SK-N-SH treated with all-trans-retinoic acid at 6 μM for 48 hours (cell line): Measurements from ENCODE around the gene SARDH.

Experiments used
- ATAC-seq: fragments of 200-7000 bp; cut with Tn5 transposase; 3 replicates; pipeline ENCODE4 v1.9.1; 2020; ENCODE audit warnings: mild to moderate bottlenecking, moderate library complexity
- ARNTL ChIP-seq: fragments of 450-650 bp; formaldehyde crosslinking; IDR thresholded peaks from 2 replicates; pipeline ENCODE4 v1.5.0; 2020; ENCODE audit warnings: low read depth, mild to moderate bottlenecking, moderate library complexity, borderline replicate concordance
- CREB5 ChIP-seq: fragments of 250-450 bp; sonication (Bioruptor Pico); IDR thresholded peaks from 2 replicates; pipeline ENCODE4 v1.5.1; 2020; ENCODE audit warnings: low read depth, mild to moderate bottlenecking, moderate library complexity
- CSDC2 ChIP-seq: fragments of 250-450 bp; sonication (Bioruptor Pico); IDR thresholded peaks from 2 replicates; pipeline ENCODE4 v1.5.0; 2020; ENCODE audit warnings: mild to moderate bottlenecking, moderate library complexity
- CSRNP3 ChIP-seq: fragments of 250-450 bp; sonication (Bioruptor Pico); IDR thresholded peaks from 2 replicates; pipeline ENCODE4 v1.5.1; 2021; ENCODE audit warnings: mild to moderate bottlenecking, moderate library complexity
- ESRRG ChIP-seq: fragments of 250-450 bp; sonication (Bioruptor Pico); IDR thresholded peaks from 2 replicates; pipeline ENCODE4 v1.6.1; 2021; ENCODE audit warnings: mild to moderate bottlenecking
- GLIS3 ChIP-seq: fragments of 250-450 bp; sonication (Bioruptor Pico); IDR thresholded peaks from 2 replicates; pipeline ENCODE4 v1.5.0; 2020; ENCODE audit warnings: mild to moderate bottlenecking, moderate library complexity
- ISL1 ChIP-seq: fragments of 250-450 bp; sonication (Bioruptor Pico); IDR thresholded peaks from 2 replicates; pipeline ENCODE4 v2.1.2; 2022; ENCODE audit warnings: mild to moderate bottlenecking, moderate library complexity
- OSR1 ChIP-seq: fragments of 250-450 bp; sonication (Bioruptor Pico); IDR thresholded peaks from 2 replicates; pipeline ENCODE4 v1.8.0; 2022; ENCODE audit warnings: moderate library complexity, mild to moderate bottlenecking, inconsistent platforms
- POU6F1 ChIP-seq: fragments of 250-450 bp; sonication (Bioruptor Pico); IDR thresholded peaks from 2 replicates; pipeline ENCODE4 v1.8.0; 2021; ENCODE audit warnings: low read depth, mild to moderate bottlenecking, moderate library complexity, borderline replicate concordance
- PPARA ChIP-seq: fragments of 250-450 bp; sonication (Bioruptor Pico); IDR thresholded peaks from 2 replicates; pipeline ENCODE4 v1.5.0; 2020; ENCODE audit warnings: mild to moderate bottlenecking, borderline replicate concordance
- RARB ChIP-seq: fragments of 250-450 bp; sonication (Bioruptor Pico); IDR thresholded peaks from 2 replicates; pipeline ENCODE4 v1.8.0; 2021; ENCODE audit warnings: mild to moderate bottlenecking, moderate library complexity
- SNAI2 ChIP-seq: fragments of 250-450 bp; sonication (Bioruptor Pico); IDR thresholded peaks from 2 replicates; pipeline ENCODE4 v1.5.0; 2020; ENCODE audit warnings: mild to moderate bottlenecking, moderate library complexity
- TCF4 ChIP-seq: fragments of 250-450 bp; sonication (Bioruptor Pico); IDR thresholded peaks from 2 replicates; pipeline ENCODE4 v1.8.0; 2021; ENCODE audit warnings: mild to moderate bottlenecking, moderate library complexity, borderline replicate concordance
- TOX ChIP-seq: fragments of 250-450 bp; sonication (Bioruptor Pico); IDR thresholded peaks from 2 replicates; pipeline ENCODE4 v1.8.0; 2021; ENCODE audit warnings: mild to moderate bottlenecking, moderate library complexity, borderline replicate concordance
- TSHZ2 ChIP-seq: fragments of 250-450 bp; sonication (Bioruptor Pico); IDR thresholded peaks from 2 replicates; pipeline ENCODE4 v1.5.0; 2020; ENCODE audit warnings: mild to moderate bottlenecking, moderate library complexity
- ZC3H10 ChIP-seq: fragments of 250-450 bp; sonication (Bioruptor Pico); IDR thresholded peaks from 2 replicates; pipeline ENCODE4 v1.5.1; 2021; ENCODE audit warnings: mild to moderate bottlenecking, moderate library complexity
- ZFP3 ChIP-seq: fragments of 250-450 bp; sonication (Bioruptor Pico); IDR thresholded peaks from 2 replicates; pipeline ENCODE4 v1.5.0; 2020; ENCODE audit warnings: mild to moderate bottlenecking, moderate library complexity
- ZFP30 ChIP-seq: fragments of 450-650 bp; formaldehyde crosslinking; IDR thresholded peaks from 2 replicates; pipeline ENCODE4 v1.5.0; 2022; ENCODE audit warnings: mild to moderate bottlenecking, moderate library complexity
- ZNF565 ChIP-seq: fragments of 450-650 bp; formaldehyde crosslinking; conservative IDR thresholded peaks from 2 replicates; pipeline ENCODE4 v1.5.0; 2020; ENCODE audit warnings: low read depth, mild to moderate bottlenecking, moderate library complexity
- ZNF70 ChIP-seq: fragments of 450-650 bp; formaldehyde crosslinking; IDR thresholded peaks from 2 replicates; pipeline ENCODE4 v1.5.0; 2020; ENCODE audit warnings: mild to moderate bottlenecking, moderate library complexity
- ZNF8 ChIP-seq: fragments of 450-650 bp; formaldehyde crosslinking; IDR thresholded peaks from 2 replicates; pipeline ENCODE4 v1.5.0; 2020; ENCODE audit warnings: mild to moderate bottlenecking, moderate library complexity
- TF ChIP-seq, protein P1 (sequence below): fragments of 250-450 bp; sonication (Bioruptor Pico); IDR thresholded peaks from 2 replicates; pipeline ENCODE4 v1.8.0; 2020; ENCODE audit warnings: mild to moderate bottlenecking, moderate library complexity, borderline replicate concordance

SARDH gene

DNA sequence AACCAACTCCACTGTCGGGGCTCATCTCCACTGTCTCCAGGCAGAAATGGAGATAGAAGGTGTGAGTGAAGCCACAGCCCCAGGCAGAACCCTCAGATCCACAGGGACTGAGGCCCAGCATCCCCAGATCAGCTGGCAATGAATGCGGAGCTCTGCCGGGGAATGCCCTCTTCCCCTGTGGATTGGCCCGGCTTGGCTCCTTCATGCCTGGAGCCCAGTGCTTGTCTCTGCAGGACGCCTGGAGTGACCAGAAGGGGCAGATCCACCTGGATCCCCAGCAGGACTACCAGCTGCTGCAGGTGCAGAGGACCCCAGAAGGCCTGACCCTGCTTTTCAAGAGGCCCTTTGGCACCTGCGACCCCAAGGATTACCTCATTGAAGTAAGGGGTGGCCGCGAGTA, 98.5 kb downstream of the SARDH start (continued):
- TF ChIP-seq TSHZ2, result no peak

- ATAC-seq, result no peak
- TF ChIP-seq POU6F1 (no peak), TOX (no peak), PPARA (CRISPR knock-in tag) (no peak), ZNF8 (CRISPR knock-in tag) (no peak), ESRRG (CRISPR knock-in tag) (no peak), TCF4 (no peak), ISL1 (no peak), ZNF70 (CRISPR knock-in tag) (no peak), SNAI2 (CRISPR knock-in tag) (no peak), ZNF565 (CRISPR knock-in tag) (no peak), CSRNP3 (CRISPR knock-in tag) (no peak), OSR1 (CRISPR knock-in tag) (no peak), CREB5 (CRISPR knock-in tag) (no peak), GLIS3 (no peak), ARNTL (CRISPR knock-in tag) (no peak), RARB (CRISPR knock-in tag) (no peak)
- TF ChIP-seq, protein P1, sequence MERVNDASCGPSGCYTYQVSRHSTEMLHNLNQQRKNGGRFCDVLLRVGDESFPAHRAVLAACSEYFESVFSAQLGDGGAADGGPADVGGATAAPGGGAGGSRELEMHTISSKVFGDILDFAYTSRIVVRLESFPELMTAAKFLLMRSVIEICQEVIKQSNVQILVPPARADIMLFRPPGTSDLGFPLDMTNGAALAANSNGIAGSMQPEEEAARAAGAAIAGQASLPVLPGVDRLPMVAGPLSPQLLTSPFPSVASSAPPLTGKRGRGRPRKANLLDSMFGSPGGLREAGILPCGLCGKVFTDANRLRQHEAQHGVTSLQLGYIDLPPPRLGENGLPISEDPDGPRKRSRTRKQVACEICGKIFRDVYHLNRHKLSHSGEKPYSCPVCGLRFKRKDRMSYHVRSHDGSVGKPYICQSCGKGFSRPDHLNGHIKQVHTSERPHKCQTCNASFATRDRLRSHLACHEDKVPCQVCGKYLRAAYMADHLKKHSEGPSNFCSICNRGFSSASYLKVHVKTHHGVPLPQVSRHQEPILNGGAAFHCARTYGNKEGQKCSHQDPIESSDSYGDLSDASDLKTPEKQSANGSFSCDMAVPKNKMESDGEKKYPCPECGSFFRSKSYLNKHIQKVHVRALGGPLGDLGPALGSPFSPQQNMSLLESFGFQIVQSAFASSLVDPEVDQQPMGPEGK (CRISPR knock-in tag), result no peak
These were observed 99.4 kb downstream of the SARDH start for GRCh38 chr9:133638711-133639110.

- no peak for ATAC-seq
- no peak for TF ChIP-seq ZFP3 (CRISPR knock-in tag)
- no peak for TF ChIP-seq CSRNP3 (CRISPR knock-in tag)
- no peak for TF ChIP-seq ARNTL (CRISPR knock-in tag)
- TF ChIP-seq TCF4, result no peak
- TF ChIP-seq RARB (CRISPR knock-in tag), result no peak
- TF ChIP-seq TSHZ2, result no peak
- TF ChIP-seq CSDC2 (CRISPR knock-in tag), result no peak
- no peak for TF ChIP-seq TOX
- no peak for TF ChIP-seq ZNF8 (CRISPR knock-in tag)
- no peak for TF ChIP-seq ZC3H10 (CRISPR knock-in tag)
- no peak for TF ChIP-seq ESRRG (CRISPR knock-in tag)
- no peak for TF ChIP-seq ZFP30
- TF ChIP-seq PPARA (CRISPR knock-in tag), result no peak
These were observed 100.1 kb downstream of the SARDH start for GRCh38 chr9:133638076-133638475.
